NCI-H2196 (cell line): ENCODE measurements around the gene MDM4.
A peak's percentile ranks its signal among the peaks of the same experiment; 100 is the strongest.
"Not testable (repeated sequence)": the region's sequence is repeated elsewhere in the genome, so short reads cannot be mapped to it uniquely, and the experiment has no call there.

Experiments used
- DNase-seq: peaks from one replicate; lab custom pipeline; 2025; ENCODE audit not compliant: unreplicated experiment; lab: John Stamatoyannopoulos, UW

The MDM4 gene, protein sequence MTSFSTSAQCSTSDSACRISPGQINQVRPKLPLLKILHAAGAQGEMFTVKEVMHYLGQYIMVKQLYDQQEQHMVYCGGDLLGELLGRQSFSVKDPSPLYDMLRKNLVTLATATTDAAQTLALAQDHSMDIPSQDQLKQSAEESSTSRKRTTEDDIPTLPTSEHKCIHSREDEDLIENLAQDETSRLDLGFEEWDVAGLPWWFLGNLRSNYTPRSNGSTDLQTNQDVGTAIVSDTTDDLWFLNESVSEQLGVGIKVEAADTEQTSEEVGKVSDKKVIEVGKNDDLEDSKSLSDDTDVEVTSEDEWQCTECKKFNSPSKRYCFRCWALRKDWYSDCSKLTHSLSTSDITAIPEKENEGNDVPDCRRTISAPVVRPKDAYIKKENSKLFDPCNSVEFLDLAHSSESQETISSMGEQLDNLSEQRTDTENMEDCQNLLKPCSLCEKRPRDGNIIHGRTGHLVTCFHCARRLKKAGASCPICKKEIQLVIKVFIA

DNA sequence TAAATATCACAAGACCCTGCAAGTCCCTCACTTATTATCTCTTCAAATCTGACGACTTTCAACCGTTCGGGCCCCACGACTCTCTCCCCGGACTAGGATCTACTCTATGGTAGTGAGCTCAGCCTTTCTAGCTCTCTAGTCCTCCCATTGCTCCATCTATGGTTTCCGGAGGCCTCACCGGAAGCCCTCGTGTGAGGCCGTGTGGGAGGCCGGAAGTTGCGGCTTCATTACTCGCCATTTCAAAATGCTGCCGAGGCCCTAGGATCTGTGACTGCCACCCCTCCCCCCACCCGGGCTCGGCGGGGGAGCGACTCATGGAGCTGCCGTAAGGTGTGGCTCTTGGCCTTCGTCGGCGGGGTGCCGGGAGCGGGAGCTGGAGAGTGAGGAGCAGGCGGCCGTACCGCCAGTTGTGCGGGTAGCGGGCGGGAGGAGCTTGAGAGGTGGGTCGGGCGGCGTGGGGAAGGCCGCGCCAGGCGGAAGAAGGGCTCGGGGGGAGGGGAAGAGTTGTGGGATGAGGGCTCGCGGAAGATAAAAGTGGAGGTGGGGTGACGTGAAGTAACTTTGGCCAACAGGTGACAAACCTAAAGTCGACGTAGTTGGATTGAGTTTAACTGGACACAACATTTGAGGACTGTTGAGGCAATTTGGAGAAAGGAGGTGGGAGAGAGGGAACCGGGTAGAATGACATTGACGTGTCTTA lies at the start of gene MDM4:
Gene MDM4 (plus strand): TSS at position 227 of the 700 bp plus-strand sequence. CDS start 9,113 bp downstream, outside the sequence.
- DNase-seq, result peak; percentile 95

DNA sequence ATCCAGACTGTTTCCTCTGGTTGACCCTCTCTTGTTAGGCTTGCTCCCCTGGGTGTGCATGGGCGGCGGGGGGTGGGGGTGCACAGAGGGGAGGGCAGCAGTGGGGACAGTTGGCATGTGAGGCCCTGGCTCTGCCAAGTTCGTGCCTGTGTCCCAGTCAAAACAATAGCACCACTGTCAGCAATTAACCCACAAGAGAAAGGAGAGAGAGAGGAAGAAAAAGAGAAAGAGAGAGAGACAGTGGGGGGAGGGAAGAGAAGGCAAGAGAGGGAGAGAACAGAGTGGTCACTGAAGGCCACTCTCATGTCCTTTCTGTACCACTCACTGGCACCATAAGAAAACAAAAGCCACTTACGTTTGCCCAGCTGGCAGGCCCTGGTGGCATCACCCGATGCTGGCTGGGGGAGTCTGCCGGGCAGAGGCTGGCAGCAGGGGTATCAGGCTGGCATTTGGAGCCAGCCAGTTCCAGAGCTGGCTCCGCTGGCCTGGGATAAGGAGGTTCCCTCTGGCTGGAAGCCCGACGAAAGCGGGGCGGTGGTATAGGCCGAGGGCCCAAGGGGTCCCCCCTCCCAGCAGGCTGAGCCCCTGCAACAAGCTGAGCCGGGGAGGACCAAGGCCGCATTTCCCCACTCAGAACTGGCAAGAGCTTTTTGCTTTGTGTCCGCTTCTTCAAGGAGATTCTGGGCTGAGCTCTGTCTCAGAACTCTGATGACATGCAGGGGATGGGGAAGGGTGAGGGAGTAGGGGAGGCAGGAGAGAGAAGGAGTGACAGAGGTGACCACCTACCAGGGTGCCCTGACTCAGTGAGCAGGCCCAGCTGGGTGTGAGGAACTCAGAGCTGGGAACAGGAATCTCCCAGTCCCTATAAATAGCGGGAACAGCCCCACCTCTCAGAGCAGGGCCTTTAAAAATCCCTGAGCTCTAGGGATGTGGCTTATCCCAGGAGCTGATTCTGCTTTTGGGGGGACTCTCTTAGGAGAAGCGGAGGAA lies 49.5 kb upstream of the MDM4 start:
- DNase-seq, result no peak

DNA sequence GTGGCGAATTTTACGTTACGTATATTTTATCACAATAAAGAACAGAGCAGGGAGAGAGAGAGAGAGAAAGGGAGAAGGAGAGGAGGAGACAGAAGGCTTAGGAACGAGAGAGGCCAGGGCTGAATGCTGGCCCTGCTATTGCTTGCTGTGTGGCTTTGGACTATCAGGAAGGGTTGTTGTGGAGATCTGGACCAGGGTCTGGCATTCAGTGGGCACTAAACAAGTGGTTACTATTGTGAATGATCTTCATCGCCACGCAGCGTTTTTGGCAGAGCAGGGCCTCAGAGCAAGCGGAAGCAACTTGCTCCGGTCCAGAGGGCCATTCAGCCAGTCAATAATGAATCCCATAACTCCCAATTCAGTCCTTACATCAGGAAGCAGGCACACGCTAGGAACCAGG lies 48.0 kb upstream of the MDM4 start:
- no peak for DNase-seq

DNA sequence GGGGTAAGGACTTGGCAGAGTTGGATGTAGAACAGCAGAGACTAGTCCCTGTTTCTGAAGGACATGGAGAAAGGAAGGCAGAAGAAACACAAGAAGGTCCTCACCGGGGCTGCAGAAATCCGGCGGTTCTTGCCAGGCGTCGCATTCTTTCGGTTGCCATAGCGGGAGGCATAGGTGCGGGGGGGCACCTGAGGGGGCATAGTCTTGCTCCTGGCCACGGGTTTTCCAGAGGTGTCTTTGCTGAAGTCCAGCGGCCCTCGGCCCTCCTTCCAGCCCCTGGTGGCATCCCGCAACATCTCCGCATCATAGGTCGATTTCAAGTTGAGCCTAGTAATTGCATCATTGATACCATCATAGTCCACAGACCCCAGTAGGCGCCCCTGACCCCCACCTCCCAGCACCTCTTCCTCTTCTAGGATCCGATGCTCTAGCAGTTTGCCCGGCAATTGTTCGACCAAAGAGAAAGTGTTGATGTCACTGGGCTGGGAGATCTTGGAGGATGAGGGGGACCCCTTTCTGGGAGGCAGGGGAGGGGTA lies 47.4 kb upstream of the MDM4 start:
- no peak for DNase-seq

DNA sequence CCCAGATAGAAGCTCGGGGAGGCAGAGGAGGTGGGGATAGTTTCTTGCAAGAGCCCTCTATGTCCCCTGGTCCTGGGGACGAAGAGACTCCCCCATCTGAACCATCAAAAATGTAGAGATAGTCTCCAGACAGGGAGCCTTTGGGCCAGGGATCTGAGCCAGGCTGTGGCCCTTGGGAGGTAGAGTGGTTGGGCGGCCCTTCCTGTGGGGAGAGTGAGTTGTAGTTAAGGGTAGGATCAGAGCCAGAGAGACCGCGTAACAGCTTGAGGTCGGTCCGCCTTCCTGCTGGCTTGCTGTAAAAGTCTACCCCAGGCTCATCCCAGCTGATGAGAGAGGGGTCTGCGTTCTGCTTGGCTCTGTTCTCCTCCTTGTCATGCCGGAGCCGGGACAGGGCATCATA lies 46.9 kb upstream of the MDM4 start:
- no peak for DNase-seq

DNA sequence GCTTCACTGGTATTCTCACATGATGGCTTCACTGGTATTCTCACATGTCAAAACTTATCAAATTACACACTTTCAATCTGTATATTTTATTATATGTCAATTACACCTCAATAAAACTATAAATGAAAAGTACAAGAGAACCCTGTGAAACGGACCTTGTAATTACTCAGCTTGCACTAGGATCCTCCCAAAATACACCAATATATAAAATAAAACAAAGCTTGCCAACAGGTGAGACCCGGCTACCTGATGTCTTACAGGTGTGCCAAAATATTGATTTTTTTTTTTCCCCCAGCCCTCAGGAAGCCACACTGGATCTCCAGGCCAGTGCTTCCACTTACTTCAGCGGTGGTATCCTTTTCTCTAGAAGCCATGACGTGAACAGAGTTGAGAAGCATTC lies 44.5 kb upstream of the MDM4 start:
- DNase-seq, result no peak

DNA sequence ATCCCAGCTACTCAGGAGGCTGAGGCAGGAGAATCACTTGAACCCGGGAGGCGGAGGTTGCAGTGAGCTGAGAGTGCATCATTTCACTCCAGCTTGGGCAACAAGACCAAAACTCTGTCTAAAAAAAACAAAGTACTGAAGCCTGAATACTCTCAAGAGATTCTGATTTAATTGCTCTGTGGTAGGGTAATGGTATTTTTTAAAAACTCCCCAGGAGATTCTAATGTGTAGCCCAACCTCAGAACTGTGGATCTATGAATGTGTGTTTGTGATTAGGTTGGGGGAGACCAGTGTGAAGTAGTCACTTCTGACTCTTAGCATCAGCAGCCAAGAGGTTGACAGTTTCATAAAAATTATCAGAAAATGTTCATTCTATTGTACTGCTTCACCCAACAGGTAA lies 43.5 kb upstream of the MDM4 start:
- DNase-seq, result no peak

DNA sequence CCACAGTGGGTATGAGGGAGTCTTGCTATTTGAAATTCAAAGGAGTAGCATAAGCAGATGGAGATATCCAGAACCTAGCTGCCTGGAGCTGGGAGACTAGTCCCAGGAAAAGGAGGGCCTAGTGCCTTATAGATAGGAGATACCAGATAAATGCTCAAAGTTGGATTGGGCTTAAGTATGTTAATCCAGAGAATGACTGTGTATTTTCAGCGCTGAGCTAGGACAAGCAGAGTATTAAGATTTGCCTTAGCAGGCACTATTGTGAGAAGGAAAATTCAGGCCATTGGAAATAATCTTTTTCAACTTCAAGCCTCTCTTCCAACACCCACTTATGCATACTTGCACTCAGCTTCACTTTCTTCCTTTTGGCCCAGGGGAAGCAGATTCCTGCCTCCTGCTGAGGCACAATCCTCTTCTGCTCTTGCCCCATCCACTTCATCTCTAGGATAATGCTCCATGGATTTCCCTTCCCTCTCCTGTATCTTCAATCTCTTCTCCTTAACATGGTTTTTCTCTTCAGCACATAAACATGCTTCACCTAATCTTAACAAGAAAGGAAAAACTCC lies 42.7 kb upstream of the MDM4 start:
- DNase-seq, result no peak

DNA sequence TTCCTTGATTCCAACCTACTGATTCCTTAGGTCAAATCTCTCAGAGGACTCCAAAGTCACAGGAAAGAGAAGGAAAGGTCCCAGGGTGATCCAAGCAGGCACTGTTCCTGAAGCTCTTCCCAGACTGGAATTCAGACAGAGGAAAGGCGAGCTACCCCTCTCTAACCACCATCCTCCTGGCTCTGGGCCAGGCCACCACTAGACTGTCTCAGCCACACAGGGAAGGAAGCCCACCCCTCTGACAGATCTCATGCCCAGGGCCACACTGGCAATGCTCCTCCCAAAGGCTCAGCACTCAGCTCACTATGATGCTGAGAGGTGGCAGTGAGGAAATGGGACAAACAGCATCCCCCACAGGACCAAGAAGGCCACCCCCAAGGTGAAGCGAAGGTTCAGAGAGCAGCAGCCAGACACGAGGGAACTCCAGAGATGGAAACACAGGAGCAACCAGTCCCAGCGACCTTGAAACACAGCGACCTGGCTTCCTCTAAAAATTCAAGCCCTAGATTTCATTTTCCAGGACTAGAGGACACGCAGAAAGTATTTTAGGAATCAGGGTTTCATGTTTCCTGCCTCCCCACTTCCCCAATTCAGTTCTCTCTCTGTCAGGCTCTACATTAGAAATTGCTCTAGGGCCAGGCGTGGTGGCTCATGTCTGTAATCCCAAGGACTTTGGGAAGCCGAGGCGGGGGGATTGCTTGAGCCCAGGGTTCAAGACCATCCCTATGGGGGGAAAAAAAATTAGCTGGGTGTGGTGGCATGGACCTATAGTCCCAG lies 40.4 kb upstream of the MDM4 start:
- no peak for DNase-seq

DNA sequence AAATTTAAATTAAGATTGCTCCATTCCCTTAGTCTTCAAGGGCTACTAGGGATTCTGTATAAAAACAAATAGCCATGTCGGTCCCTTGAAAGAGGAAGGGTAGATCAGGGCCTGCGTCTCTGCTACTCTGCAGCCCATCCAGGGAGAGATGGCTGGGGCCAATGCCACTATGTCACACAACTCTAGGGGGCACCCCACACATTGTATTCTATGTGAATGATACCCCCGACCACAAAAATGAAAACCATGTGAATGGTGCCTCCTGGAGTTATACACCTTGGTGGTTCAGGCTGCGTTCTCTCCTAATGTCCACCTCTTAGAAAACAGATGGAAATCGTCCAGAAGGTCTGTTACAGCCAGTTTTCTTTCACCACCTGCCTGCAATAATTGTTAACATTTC lies 39.6 kb upstream of the MDM4 start:
- no peak for DNase-seq

DNA sequence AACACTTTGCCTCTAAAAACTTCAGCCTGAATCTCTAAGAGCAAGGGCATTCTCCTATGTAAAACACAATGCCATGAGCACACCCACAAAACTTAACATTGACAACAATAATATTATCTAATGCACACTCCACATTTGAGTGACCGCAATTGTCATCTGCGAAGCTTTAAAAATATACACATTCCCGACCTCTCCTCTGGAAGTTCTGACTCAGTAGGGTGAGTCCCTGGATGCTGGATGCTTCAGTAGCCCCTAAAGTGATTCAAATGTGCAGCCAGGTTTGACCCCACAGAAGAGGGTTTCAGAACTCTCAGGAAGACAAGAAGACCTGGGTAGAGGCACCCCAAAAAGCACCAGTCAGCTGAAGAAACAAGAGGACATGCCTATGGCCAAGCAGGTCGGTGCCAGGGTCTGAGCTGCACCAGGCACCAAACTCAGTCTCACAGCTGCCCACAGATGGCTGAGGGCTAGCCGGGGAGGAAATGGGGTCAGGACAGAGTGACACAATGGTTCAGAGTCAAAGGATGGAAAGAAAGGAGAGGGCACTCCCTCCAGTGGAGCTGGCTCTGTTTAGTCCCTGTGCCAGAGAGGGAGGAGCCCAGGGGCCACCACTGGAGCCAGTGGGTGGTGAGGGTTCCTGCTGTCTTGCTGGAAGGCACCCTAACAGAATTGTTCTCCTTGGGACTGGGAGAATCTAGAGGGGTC lies 39.0 kb upstream of the MDM4 start:
- DNase-seq, result no peak

DNA sequence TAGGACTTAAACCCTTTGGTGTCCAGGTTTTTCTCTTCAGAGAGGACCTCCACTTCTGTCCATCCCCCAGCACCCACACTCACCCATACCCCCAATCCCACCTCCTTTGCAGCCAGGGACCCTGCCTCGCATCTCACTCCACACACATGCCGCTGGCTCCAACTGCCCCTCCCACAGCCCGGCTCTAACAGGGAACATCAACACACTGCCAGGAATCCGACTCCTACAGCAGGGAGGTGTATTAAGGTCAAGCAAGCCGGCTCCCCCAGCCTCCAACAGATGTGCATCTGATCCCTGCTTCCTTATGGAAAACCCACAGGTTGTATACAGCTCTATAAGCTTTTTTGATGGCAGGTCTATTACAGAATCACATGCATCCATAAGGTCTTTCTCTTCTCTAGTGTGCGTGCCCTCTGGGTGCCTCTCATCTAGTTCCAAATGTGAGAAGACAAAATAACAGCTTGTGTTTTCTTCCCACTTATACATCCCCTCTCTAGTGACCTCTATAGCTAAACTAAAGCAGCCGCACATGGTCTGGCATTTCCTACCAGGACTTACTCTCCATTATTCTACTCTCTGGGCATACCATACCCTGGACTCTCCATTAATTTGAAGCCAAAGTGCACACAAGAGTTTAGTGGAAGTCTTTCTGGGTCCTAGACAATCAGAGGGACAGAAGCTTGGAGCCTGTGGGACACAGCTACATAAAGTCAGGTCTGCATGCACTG lies 37.9 kb upstream of the MDM4 start:
- no peak for DNase-seq

DNA sequence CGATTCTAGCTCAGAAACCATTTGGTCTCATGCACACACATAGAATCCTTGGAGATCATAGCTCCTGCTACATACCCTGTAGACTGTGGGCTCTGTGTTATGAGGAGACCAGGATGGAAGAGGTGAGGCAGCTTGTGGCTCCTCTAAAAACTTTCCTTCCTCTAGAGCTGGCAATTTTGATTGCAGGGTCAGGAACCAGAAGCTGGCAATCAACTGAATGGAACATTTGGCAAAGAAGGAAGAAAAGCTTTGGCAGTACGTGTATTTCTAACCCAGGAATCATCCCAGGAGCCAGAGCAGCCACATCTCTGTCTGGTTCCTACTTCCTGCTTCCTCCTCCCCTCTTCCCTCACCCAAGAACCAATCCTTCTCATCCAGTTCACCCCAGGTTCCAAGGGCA lies 37.3 kb upstream of the MDM4 start:
- no peak for DNase-seq

DNA sequence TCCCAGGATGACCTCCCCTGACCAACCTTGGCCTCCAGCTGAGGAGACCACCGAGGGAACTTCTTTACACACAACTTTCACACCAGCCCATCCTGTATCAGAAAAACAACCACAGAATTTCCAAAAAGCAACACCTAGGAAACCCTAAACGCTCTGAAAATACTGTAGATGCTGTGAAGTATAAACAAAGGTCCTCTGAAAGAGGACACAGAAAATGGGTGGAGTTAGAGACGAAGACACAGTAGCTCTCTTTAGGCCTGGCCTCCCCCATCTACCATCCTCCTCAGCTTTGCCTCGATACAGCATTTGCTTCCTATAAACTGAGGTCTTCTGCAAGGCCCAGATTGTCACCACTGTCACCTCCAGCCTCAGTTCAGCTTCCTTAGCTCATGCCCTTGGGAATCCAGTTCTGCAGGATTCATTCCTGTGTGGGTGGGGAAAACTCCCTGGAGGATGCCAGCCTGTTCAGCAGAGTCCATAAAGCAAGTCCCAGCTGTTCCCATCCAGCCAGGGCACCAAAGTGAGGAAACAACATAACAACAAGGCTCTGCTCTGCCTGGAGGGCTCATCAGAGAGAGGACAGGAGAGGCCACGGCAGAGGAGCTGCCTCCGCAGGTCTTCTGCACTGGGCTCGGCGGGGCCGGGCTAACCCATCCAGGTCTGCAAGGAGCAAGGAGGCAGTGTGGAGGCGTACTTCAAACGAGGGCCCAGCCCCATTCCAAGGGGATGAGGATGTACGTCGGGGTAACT lies 36.6 kb upstream of the MDM4 start:
- no peak for DNase-seq

DNA sequence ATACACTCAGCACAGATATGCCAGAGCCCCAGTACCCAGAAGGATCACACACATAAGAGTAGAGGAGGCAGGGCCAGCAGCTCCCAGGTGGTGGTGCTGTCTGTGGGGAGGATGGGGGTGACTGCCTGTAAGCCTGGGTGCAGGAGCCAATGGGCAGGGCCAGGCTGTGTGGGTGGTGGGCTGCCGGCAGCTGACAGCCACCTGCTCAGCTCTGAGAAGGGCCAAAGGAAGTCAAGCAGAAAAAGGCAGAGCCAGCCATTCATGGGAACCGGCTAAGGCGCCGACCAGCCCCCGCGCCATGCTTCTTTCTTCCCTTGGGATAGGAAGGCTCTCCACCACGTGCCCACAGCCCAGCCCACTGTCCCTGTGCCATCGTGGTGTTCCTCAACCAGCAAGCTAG lies 35.7 kb upstream of the MDM4 start:
- DNase-seq, result no peak

DNA sequence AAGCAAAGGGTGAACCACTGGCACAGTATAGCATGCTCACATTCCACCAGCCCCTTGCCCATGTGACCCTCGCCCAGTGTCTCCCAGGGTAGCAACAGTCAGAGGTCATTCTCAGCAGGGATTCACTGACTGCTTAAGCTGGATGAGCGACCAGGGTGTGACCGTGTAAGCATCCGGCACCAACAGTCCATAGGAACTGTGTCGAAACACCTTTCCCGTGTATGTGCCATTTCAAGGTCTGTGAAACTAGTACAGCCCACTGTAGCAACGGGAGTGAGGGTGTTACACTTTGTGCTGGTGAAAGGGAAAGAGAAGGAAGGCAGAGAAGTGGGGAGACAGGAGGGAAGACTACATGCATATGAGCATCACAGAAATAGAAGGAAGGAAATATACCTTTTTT lies 32.4 kb upstream of the MDM4 start:
- DNase-seq, result no peak

DNA sequence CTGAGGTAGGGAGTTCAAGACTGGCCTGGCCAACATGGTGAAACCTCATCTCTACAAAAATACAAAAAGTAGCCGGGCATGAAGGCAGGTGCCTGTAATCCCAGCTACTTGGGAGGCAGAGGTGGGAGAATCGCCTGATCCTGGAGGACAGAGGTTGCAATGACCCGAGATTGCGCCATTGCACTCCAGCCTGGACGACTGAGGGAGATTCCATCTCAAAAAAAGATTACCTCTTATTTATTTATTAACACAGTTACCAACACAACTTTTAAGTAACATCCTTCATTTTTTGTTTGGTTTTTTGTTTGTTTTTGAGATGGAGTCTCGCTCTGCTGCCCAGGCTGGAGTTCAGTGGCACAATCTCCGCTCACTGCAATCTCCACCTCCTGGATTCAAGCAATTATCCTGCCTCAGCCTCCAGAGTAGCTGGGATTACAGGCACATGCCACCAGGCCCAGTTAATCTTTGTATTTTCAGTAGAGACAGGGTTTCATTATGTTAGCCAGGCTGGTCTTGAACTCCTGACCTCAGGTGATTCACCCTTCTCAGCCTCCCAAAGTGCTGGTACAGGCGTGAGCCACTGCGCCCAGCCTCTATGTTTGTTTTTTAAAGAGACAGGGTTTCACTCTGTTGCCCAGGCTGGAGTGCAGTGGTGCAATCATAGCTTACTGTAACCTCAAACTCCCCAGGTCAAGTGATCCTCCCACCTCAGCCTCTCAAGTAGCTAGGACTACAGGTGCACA lies 29.5 kb upstream of the MDM4 start:
- not testable (repeated sequence) for DNase-seq
